HG02852 (cell line): ENCODE data around the gene EFCAB14.
"Not testable (repeated sequence)": the region's sequence is repeated elsewhere in the genome, so short reads cannot be mapped to it uniquely, and the experiment has no call there.

Experiments used
- ATAC-seq: cut with Tn5 transposase; IDR thresholded peaks from one replicate; pipeline ENCODE4 v1.9.1; 2021; ENCODE audit warnings: mild to moderate bottlenecking, moderate library complexity; ENCODE audit not compliant: unreplicated experiment

The EFCAB14 gene

GRCh38 chr1:46718727-46719622 is at the start of gene EFCAB14:
TSS of gene EFCAB14 (minus strand) at chr1:46719114. CDS start at chr1:46718087, 1,027 bp downstream.
- peak; percentile 95 for ATAC-seq

GRCh38 chr1:46768445-46768844 is 49.5 kb upstream of the EFCAB14 start:
- no peak for ATAC-seq

GRCh38 chr1:46767649-46768282 is 48.9 kb upstream of the EFCAB14 start:
- ATAC-seq = no peak

- ATAC-seq = no peak
Measured at GRCh38 chr1:46764402-46764801, 45.5 kb upstream of the EFCAB14 start.

GRCh38 chr1:46761740-46762139 is 42.8 kb upstream of the EFCAB14 start:
- ATAC-seq = no peak

GRCh38 chr1:46760558-46761166 is 41.7 kb upstream of the EFCAB14 start:
- ATAC-seq = no peak

- no peak for ATAC-seq
Measured at GRCh38 chr1:46757956-46758528, 39.1 kb upstream of the EFCAB14 start.

- ATAC-seq = no peak
Measured at GRCh38 chr1:46757247-46757955, 38.5 kb upstream of the EFCAB14 start.

GRCh38 chr1:46755121-46755520 is 36.2 kb upstream of the EFCAB14 start:
- no peak for ATAC-seq

GRCh38 chr1:46754707-46755106 is 35.8 kb upstream of the EFCAB14 start:
- not testable (repeated sequence) for ATAC-seq

- ATAC-seq = no peak
Measured at GRCh38 chr1:46753985-46754384, 35.1 kb upstream of the EFCAB14 start.

GRCh38 chr1:46749921-46750404 is 31.0 kb upstream of the EFCAB14 start:
- no peak for ATAC-seq

- ATAC-seq = no peak
Measured at GRCh38 chr1:46749404-46749803, 30.5 kb upstream of the EFCAB14 start.

GRCh38 chr1:46747683-46748288 is 28.9 kb upstream of the EFCAB14 start:
- no peak for ATAC-seq

GRCh38 chr1:46742069-46742468 is 23.2 kb upstream of the EFCAB14 start:
- no peak for ATAC-seq

GRCh38 chr1:46735708-46736324 is 16.9 kb upstream of the EFCAB14 start:
- no peak for ATAC-seq

GRCh38 chr1:46728327-46728873 is 9.5 kb upstream of the EFCAB14 start:
- ATAC-seq = not testable (repeated sequence)

GRCh38 chr1:46725736-46726108 is 6.8 kb upstream of the EFCAB14 start:
- ATAC-seq = no peak

GRCh38 chr1:46724991-46725735 is 6.2 kb upstream of the EFCAB14 start:
- ATAC-seq = peak; percentile 76
